ENCODE results near the gene SOX1. TPM values are rescaled to one million over a fixed set of nuclear protein-coding genes. Genes with fewer than 3 reads are reported as not detected.

Gene SOX1
- total RNA-seq, 1 donor from 2014 or later, result 0.57 TPM

DNA sequence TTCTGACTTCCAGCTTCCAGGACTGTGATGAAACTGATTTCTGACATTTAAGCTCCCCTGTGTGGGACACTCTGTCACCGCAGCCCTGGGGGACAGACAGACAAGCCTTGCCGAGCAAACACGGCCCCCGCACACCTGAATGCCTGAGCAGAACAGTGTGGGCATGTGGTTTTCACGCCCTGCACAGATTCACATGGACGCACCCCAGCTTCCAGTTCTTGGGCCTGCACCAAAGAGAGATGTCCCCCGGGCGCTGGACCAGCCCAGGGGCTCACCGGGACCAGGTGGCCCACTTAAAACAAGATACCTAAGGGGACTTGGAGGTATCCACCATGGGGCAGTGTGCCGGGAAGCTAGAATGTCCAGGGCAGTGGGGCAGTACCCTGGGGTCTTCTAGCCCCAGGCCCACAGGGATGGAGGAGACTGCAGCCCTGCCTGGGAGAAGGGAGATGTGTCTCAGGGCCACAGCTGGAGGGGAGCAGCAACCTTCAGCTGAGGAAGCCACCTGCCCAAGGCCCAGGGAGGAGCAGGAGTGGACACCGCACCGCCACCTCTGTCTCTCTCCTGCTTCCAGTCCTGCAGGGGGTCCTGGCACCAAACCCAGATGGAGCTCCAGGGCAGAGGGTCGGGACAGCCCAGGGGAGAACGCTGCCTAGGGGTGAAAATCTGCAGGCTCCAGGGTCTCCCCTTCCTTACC lies 50.5 kb downstream of the SOX1 start:
- H3K36me3 Mint-ChIP-seq (ENCODE audit: insufficient read depth), result no peaks in the 10 kb centered on the region
- H3K27ac Mint-ChIP-seq, result no peak overlapping the region
- DNase-seq (ENCODE audit: low spot score, unreplicated experiment), result no peak
- H3K4me1 Mint-ChIP-seq (ENCODE audit: low read depth), result no peaks in the 10 kb centered on the region
- no peak overlapping the region for H3K4me3 Mint-ChIP-seq (ENCODE audit: low read depth)
- H3K9me3 Mint-ChIP-seq (ENCODE audit: low read depth), result no peaks in the 10 kb centered on the region
- TF ChIP-seq, protein P1, sequence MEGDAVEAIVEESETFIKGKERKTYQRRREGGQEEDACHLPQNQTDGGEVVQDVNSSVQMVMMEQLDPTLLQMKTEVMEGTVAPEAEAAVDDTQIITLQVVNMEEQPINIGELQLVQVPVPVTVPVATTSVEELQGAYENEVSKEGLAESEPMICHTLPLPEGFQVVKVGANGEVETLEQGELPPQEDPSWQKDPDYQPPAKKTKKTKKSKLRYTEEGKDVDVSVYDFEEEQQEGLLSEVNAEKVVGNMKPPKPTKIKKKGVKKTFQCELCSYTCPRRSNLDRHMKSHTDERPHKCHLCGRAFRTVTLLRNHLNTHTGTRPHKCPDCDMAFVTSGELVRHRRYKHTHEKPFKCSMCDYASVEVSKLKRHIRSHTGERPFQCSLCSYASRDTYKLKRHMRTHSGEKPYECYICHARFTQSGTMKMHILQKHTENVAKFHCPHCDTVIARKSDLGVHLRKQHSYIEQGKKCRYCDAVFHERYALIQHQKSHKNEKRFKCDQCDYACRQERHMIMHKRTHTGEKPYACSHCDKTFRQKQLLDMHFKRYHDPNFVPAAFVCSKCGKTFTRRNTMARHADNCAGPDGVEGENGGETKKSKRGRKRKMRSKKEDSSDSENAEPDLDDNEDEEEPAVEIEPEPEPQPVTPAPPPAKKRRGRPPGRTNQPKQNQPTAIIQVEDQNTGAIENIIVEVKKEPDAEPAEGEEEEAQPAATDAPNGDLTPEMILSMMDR (IDR thresholded peaks at IDR 0.05; ENCODE audit: unreplicated experiment), result no peak
- peaks cover 76% of the 10 kb centered on the region for H3K27me3 Mint-ChIP-seq

DNA sequence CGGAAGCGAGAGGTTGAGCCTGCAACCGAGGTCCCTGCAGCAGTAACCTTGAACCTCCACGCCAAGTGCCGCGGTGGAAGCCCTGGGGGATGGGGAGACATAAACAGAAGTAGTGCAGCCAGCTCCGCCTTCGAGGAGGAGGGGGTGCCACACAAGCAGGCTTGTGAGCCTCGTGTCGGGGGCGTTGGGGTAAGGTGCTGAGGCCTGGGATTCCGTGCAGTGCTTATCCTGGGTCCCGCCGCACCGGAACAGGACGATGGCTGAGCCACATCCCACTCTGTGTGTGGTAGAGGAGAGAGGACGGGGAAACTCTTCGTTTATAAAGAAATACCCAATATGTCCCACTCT lies 51.0 kb downstream of the SOX1 start:
- no peak overlapping the region for H3K27ac Mint-ChIP-seq
- H3K4me3 Mint-ChIP-seq (ENCODE audit: low read depth), result no peak overlapping the region
- DNase-seq (ENCODE audit: low spot score, unreplicated experiment), result no peak
- no peaks in the 10 kb centered on the region for H3K36me3 Mint-ChIP-seq (ENCODE audit: insufficient read depth)
- peaks cover 76% of the 10 kb centered on the region for H3K27me3 Mint-ChIP-seq
- H3K4me1 Mint-ChIP-seq (ENCODE audit: low read depth), result no peaks in the 10 kb centered on the region
- TF ChIP-seq, protein P1 (IDR thresholded peaks at IDR 0.05; ENCODE audit: unreplicated experiment), result no peak
- H3K9me3 Mint-ChIP-seq (ENCODE audit: low read depth), result no peaks in the 10 kb centered on the region

DNA sequence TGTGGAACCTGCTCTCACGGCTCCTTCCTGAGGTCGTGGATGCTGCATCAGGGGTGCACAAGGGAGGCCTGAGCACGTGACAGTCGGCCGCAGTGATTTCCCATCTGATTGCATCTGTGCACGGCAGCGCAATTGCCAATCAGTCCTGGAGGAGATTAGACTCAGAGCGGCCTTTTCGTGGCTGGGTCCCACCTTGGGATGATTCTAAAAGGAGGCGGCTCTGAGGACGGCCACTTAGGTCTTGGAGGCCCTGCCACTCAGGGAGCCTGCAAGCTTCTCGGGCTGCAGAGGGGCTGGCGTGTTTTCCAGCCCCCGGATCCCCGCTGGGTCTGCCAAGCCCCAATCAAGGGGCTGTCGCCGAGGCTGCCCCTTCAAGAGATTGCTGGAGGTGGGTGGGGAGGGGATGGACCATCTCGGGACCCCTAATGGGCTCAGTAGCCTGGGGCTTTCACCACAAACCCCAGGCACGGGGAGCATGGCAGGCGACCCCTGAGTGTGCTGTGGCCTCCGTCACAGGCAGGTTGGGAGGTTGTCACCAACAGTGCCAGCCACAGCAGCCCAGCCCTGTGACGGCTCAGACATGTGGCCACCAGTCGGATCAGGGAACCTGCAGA lies 51.6 kb downstream of the SOX1 start:
- TF ChIP-seq, protein P1 (IDR thresholded peaks at IDR 0.05; ENCODE audit: unreplicated experiment), result no peak
- Mint-ChIP-seq H3K4me3 (ENCODE audit: low read depth) (no peak overlapping the region), H3K27me3 (peaks cover 72% of the 10 kb centered on the region), H3K9me3 (ENCODE audit: low read depth) (no peaks in the 10 kb centered on the region), H3K36me3 (ENCODE audit: insufficient read depth) (no peaks in the 10 kb centered on the region), H3K4me1 (ENCODE audit: low read depth) (no peaks in the 10 kb centered on the region), H3K27ac (no peak overlapping the region)
- no peak for DNase-seq (ENCODE audit: low spot score, unreplicated experiment)

DNA sequence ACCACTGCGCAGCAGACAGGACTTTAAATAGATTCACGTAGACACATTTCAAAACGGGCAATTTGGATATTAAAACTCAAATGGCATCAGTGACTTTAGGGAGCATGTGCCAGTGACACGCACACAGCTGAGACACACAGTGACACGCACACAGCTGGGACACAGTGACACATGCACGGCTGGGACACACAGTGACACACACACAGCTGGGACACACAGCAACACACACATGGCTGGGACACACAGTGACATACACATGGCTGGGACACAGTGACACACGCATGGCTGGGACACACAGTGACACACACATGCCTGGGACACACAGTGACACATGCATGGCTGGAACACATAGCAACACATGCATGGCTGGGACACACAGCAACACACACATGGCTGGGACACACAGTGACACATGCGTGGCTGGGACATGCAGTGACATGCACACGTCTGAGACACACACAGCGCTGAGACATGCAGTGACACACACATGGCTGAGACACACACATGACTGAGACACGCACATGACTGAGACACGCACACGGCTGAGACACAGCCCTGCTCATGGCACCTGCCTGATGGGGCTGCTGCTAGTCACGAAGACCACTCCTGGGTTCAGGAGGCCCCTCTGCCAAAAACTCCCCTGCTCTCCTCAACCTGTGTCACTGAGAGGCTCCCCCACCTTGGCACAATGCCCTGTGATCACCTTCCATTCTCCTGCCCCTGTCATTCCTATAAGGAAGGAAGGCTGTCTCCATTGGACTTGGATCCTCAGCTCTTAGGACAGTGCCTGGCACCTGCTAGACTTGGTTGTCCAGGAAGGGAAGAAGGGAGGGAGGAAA lies 52.5 kb downstream of the SOX1 start:
- Mint-ChIP-seq H3K4me3 (ENCODE audit: low read depth) (no peak overlapping the region), H3K27me3 (peaks cover 68% of the 10 kb centered on the region), H3K9me3 (ENCODE audit: low read depth) (no peaks in the 10 kb centered on the region), H3K36me3 (ENCODE audit: insufficient read depth) (no peaks in the 10 kb centered on the region), H3K4me1 (ENCODE audit: low read depth) (no peaks in the 10 kb centered on the region), H3K27ac (no peak overlapping the region)
- no peak for DNase-seq (ENCODE audit: low spot score, unreplicated experiment)
- TF ChIP-seq, protein P1 (IDR thresholded peaks at IDR 0.05; ENCODE audit: unreplicated experiment), result no peak

DNA sequence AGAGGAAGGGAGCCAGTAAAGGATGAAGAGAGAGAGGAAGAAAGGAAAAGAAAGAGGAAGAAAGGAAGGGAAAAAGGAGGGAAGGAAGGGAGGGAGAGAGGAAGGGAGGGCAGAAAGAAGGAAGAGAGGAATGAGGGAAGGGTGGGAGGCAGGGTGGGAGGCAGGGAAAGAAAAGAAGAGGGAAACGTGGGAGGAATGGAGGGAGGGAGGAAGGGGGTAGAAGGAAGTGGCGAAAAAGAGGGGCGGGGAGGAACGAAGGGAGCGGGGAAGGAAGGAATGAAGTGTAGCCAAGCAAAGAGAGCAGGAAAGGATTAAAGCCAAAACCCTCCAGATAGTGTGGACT lies 53.1 kb downstream of the SOX1 start:
- Mint-ChIP-seq H3K27me3 (peaks cover 66% of the 10 kb centered on the region), H3K4me3 (ENCODE audit: low read depth) (no peak overlapping the region), H3K36me3 (ENCODE audit: insufficient read depth) (no peaks in the 10 kb centered on the region), H3K4me1 (ENCODE audit: low read depth) (no peaks in the 10 kb centered on the region), H3K27ac (no peak overlapping the region), H3K9me3 (ENCODE audit: low read depth) (no peaks in the 10 kb centered on the region)
- DNase-seq (ENCODE audit: low spot score, unreplicated experiment), result no peak
- TF ChIP-seq, protein P1 (IDR thresholded peaks at IDR 0.05; ENCODE audit: unreplicated experiment), result no peak

Measured in progenitor cell of endocrine pancreas (in vitro differentiated cells).